AG04449 (cell line): ENCODE results near the gene ZBTB22.

Source experiments
- CTCF ChIA-PET: fragments of 350-600 bp; formaldehyde crosslinking; extraction: SDS; loops from one replicate; lab custom pipeline; 2021; ENCODE audit warnings: antibody characterized with exemption; lab: Yijun Ruan, JAX
- POLR2A ChIA-PET: fragments of 400-600, 350-600 bp; formaldehyde crosslinking; extraction: SDS; loops from one replicate; lab custom pipeline; 2020; ENCODE audit warnings: antibody characterized with exemption, inconsistent platforms; lab: Yijun Ruan, JAX
- DNase-seq: peaks from one replicate; pipeline ENCODE4 v3.0.0-alpha.2; 2010; ENCODE audit warnings: low read depth, low spot score
- H3K4me3 ChIP-seq: 2 replicates; pipeline ENCODE4 v1.5.1; 2011; ENCODE audit warnings: low read depth, mild to moderate bottlenecking, control low read depth, low read length
- TF ChIP-seq, protein P1 (sequence below): IDR thresholded peaks from one replicate; pipeline ENCODE4 v1.5.1; 2011; ENCODE audit warnings: mild to moderate bottlenecking, moderate library complexity, low read length, control low read depth, inconsistent platforms; ENCODE audit not compliant: insufficient read depth; ENCODE audit errors: missing control alignments

ZBTB22 gene

DNA sequence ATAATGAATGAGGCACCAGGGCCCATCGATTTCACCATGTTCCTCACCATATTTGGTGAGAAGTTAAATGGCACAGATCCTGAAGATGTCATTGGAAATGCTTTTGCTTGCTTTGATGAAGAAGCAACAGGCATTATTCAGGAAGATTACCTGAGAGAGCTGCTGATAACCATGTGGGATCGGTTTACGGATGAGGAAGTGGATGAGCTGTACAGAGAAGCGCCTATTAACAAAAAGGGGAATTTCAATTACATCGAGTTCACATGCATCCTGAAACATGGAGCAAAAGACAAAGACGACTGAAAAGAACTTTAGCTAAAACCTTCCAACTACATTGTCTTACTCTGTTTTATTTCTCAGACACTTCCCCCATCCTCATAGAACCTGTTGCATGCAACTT, 21.6 kb upstream of the ZBTB22 start:
- CTCF ChIA-PET, result no interaction called here
- POLR2A ChIA-PET, result no interaction called here
- no peak for DNase-seq
- no peak overlapping the region for H3K4me3 ChIP-seq
- TF ChIP-seq, protein P1, sequence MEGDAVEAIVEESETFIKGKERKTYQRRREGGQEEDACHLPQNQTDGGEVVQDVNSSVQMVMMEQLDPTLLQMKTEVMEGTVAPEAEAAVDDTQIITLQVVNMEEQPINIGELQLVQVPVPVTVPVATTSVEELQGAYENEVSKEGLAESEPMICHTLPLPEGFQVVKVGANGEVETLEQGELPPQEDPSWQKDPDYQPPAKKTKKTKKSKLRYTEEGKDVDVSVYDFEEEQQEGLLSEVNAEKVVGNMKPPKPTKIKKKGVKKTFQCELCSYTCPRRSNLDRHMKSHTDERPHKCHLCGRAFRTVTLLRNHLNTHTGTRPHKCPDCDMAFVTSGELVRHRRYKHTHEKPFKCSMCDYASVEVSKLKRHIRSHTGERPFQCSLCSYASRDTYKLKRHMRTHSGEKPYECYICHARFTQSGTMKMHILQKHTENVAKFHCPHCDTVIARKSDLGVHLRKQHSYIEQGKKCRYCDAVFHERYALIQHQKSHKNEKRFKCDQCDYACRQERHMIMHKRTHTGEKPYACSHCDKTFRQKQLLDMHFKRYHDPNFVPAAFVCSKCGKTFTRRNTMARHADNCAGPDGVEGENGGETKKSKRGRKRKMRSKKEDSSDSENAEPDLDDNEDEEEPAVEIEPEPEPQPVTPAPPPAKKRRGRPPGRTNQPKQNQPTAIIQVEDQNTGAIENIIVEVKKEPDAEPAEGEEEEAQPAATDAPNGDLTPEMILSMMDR, result no peak

DNA sequence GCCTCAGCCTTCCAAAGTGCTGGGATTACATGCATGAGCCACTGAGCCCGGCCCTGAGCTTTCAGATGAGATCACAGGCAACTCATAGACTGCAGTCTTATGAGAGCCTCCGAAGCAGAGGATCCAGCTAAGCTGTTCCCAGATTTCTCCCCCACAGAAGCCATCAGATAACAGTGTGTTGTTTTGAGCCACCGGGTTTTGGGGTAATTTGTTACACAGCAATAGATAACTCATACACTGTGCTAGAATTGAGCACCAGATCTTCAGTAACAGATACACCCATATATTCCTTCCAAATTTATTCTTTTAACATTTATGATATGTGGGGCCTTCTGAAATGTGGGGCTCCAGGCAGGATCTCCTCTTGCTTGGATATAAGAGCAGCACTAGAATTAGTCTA, 19.0 kb upstream of the ZBTB22 start:
- ChIA-PET CTCF (interaction anchor here (1.6 kb wide), 1 partner anchor 9 kb away, joined by 7 read pairs; no protein-coding TSS in a partner anchor), POLR2A (no interaction called here)
- no peak overlapping the region for H3K4me3 ChIP-seq
- TF ChIP-seq, protein P1, result no peak
- DNase-seq, result no peak

DNA sequence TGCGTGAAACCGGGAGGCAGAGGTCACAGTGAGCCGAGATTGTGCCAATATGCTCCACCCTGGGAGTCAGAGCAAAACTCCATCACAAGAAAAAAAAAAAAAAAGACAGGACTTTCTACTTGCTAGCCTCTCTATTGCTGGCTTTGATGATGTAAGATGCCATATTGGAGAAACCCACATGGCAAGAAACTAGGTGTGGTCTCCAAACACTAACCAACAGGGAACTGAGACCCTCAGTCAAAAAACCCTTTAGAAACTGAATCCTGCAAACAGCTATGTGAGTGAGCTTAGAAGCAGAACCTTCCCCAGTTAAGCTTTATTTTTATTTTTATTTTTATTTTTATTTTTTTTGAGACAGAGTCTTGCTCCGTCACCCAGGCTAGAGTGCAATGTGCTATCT, 18.4 kb upstream of the ZBTB22 start:
- TF ChIP-seq, protein P1, result no peak
- CTCF ChIA-PET, result interaction anchor here (1.6 kb wide), 1 partner anchor 9 kb away, joined by 7 read pairs; no protein-coding TSS in a partner anchor
- POLR2A ChIA-PET, result no interaction called here

DNA sequence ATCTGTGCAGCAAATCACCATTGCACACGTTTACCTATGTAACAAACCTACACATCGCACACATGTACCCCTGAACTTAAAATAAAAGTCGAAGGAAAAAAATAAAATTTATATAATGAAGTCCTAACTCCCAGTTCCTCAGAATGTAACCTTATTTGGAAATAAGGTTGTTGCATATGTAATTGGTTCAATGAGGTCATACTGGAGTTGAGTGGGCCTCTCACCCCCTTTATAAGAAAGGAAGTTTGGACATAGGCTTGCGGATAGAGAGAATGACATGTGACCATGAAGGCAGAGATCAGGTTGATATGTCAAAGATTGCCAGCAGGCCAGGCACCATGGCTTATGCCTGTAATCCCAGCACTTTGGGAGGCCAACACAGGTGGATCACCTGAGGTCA, 16.1 kb upstream of the ZBTB22 start:
- no peak overlapping the region for H3K4me3 ChIP-seq
- ChIA-PET CTCF (interaction anchor here (1.6 kb wide), 1 partner anchor 11 kb away, joined by 5 read pairs; no protein-coding TSS in a partner anchor), POLR2A (no interaction called here)
- TF ChIP-seq, protein P1, result no peak
- DNase-seq, result no peak

More for the DNA sequence above, 18.4 kb upstream of the ZBTB22 start:
- no peak for DNase-seq
- no peak overlapping the region for H3K4me3 ChIP-seq

DNA sequence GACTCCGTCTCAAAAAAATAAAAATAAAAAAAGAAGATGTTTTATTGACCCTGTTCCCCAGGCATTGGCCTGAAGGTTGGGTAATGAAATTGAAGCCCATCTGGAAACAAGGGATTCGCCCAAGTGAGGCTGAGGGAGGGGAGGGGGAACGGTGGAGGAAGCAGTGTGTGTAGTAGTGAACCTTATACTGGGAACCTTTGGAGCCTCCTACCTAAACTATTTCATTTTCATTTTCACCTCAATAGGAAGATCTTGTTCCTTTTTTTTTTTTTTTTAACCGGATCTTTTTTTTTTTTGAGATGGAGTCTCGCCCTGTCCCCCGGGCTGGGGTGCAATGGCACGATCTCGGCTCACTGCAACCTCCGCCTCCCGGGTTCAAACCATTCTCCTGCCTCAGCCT, 13.2 kb upstream of the ZBTB22 start:
- CTCF ChIA-PET, result interaction anchor here (1.2 kb wide), 1 partner anchor 13 kb away, joined by 3 read pairs; no protein-coding TSS in a partner anchor
- H3K4me3 ChIP-seq, result no peak overlapping the region
- TF ChIP-seq, protein P1, result no peak
- POLR2A ChIA-PET, result no interaction called here
- DNase-seq, result no peak

DNA sequence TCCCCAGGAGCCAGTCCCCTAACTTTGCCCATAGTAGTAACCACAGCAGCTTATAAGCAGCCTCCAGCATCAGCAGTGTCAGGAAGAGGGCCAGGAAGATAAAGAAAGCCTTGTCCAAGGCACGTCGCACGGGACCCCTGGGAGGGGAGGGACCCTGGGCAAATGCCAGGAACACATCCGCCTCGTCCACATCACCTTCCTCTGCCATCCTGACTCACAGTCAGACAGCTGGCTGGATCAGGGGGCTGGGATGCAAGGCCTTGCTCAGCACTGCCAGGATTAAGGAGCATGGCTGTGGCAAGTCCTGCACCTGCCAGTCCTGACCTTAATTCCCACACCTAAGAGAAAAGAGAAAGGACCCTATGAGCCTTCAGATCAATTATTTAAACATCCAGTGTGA, 11.5 kb upstream of the ZBTB22 start:
- H3K4me3 ChIP-seq, result no peak overlapping the region
- DNase-seq, result no peak
- TF ChIP-seq, protein P1, result no peak
- CTCF ChIA-PET, result no interaction called here
- POLR2A ChIA-PET, result no interaction called here
